Measurements from ENCODE around the gene MICU2.

MICU2 gene

GRCh38 chr13:21584973-21585592 is 18.9 kb downstream of the MICU2 start:
- no peak overlapping the region for H3K4me3 ChIP-seq (ENCODE audit: low read depth, low read length, poor library complexity, severe bottlenecking)
- H3K9ac ChIP-seq (ENCODE audit: low read length): no peak overlapping the region
- H3K27ac ChIP-seq (ENCODE audit: low read depth, low read length, poor library complexity, severe bottlenecking): no peak overlapping the region
- H2AFZ ChIP-seq (ENCODE audit: low read length): no peak overlapping the region
- no peaks in the 10 kb centered on the region for H3K27me3 ChIP-seq (ENCODE audit: insufficient read depth, low read length)
- H3K36me3 ChIP-seq (ENCODE audit: insufficient read depth, low read length): peaks cover 9% of the 10 kb centered on the region
- no peaks in the 10 kb centered on the region for H4K20me1 ChIP-seq (ENCODE audit: insufficient read depth, low read length)
- peaks cover 3% of the 10 kb centered on the region; the same call in 1 of the 2 replicates for H3K9me3 ChIP-seq (ENCODE audit: low read length)
- TF ChIP-seq EZH2 (IDR thresholded peaks at IDR 0.05; ENCODE audit: borderline replicate concordance, low read length) (no peak), CTCF (IDR thresholded peaks at IDR 0.05; ENCODE audit: low read length) (no peak)
- no peaks in the 10 kb centered on the region for H3F3A ChIP-seq (ENCODE audit: insufficient read depth, low read length)
- peaks cover 30% of the 10 kb centered on the region for H3K79me2 ChIP-seq (ENCODE audit: insufficient read depth, low read length)
- H3K4me1 ChIP-seq (ENCODE audit: insufficient read depth, low read length, severe bottlenecking): peaks cover 10% of the 10 kb centered on the region
- no peak overlapping the region for H3K4me2 ChIP-seq (ENCODE audit: low read length)
- no peaks in the 10 kb centered on the region for H3K9me2 ChIP-seq (ENCODE audit: low read depth, low read length)

DNA sequence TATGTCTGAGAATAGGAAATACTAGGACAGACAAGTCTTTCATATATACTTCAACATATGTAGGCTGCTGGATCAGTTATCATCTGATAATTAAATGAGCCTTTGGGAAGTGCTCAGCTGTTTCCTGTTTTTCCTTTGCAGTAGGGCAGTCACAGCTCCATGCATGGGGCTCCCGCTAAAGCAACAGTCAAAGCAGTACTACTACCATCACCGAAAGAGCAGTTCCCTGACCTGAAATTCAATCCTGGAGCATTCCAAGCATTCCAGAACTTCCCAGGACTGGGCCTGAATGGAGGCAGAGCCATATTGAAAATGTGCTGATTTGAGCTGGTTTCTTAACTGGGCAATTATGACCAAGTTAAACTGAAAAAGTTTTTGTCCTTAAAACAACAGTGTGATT is 20.5 kb downstream of the MICU2 start:
- TF ChIP-seq EZH2 (IDR thresholded peaks at IDR 0.05; ENCODE audit: borderline replicate concordance, low read length) (no peak), CTCF (IDR thresholded peaks at IDR 0.05; ENCODE audit: low read length) (no peak)
- peaks cover 26% of the 10 kb centered on the region for H3K79me2 ChIP-seq (ENCODE audit: insufficient read depth, low read length)
- H3K27ac ChIP-seq (ENCODE audit: low read depth, low read length, poor library complexity, severe bottlenecking): no peak overlapping the region
- H3K36me3 ChIP-seq (ENCODE audit: insufficient read depth, low read length): peaks cover 9% of the 10 kb centered on the region
- H3K9me3 ChIP-seq (ENCODE audit: low read length): peaks cover 3% of the 10 kb centered on the region; the same call in 1 of the 2 replicates
- no peaks in the 10 kb centered on the region for H3F3A ChIP-seq (ENCODE audit: insufficient read depth, low read length)
- H3K9ac ChIP-seq (ENCODE audit: low read length): no peak overlapping the region
- H3K4me3 ChIP-seq (ENCODE audit: low read depth, low read length, poor library complexity, severe bottlenecking): no peak overlapping the region
- H2AFZ ChIP-seq (ENCODE audit: low read length): no peak overlapping the region
- no peaks in the 10 kb centered on the region for H3K27me3 ChIP-seq (ENCODE audit: insufficient read depth, low read length)
- peaks cover 15% of the 10 kb centered on the region for H3K4me1 ChIP-seq (ENCODE audit: insufficient read depth, low read length, severe bottlenecking)
- no peak overlapping the region for H3K4me2 ChIP-seq (ENCODE audit: low read length)
- H4K20me1 ChIP-seq (ENCODE audit: insufficient read depth, low read length): no peaks in the 10 kb centered on the region
- no peaks in the 10 kb centered on the region for H3K9me2 ChIP-seq (ENCODE audit: low read depth, low read length)

DNA sequence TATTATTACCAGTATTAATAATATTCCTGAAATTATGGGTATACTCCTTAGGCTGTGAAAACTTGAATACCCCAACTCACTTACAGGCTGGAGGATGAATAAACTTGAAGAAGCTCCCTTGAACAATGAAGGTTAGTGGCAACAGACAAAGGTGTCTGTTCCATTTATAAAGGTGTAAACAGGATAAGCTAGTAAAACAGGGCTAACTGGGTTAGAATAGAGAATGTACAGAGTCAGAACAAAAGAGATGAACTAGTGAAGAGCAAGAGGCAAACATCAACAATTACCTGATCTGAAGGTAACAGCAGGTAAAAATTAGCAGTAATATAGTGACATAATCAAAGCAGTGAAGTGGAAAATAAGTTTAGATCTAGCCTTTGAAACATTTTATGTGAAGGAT is 23.2 kb downstream of the MICU2 start:
- Histone ChIP-seq H2AFZ (ENCODE audit: low read length) (no peak overlapping the region), H3K27ac (ENCODE audit: low read depth, low read length, poor library complexity, severe bottlenecking) (no peak overlapping the region), H3K4me3 (ENCODE audit: low read depth, low read length, poor library complexity, severe bottlenecking) (no peak overlapping the region), H3K9me3 (ENCODE audit: low read length) (peaks cover 3% of the 10 kb centered on the region; the same call in 1 of the 2 replicates), H3K27me3 (ENCODE audit: insufficient read depth, low read length) (no peaks in the 10 kb centered on the region), H3K4me1 (ENCODE audit: insufficient read depth, low read length, severe bottlenecking) (peaks cover 15% of the 10 kb centered on the region), H3K4me2 (ENCODE audit: low read length) (no peak overlapping the region), H3F3A (ENCODE audit: insufficient read depth, low read length) (no peaks in the 10 kb centered on the region), H3K79me2 (ENCODE audit: insufficient read depth, low read length) (peaks cover 11% of the 10 kb centered on the region), H4K20me1 (ENCODE audit: insufficient read depth, low read length) (no peaks in the 10 kb centered on the region), H3K36me3 (ENCODE audit: insufficient read depth, low read length) (peaks cover 9% of the 10 kb centered on the region), H3K9ac (ENCODE audit: low read length) (no peak overlapping the region), H3K9me2 (ENCODE audit: low read depth, low read length) (no peaks in the 10 kb centered on the region)
- no peak for TF ChIP-seq EZH2 (IDR thresholded peaks at IDR 0.05; ENCODE audit: borderline replicate concordance, low read length)
- TF ChIP-seq CTCF (IDR thresholded peaks at IDR 0.05; ENCODE audit: low read length): no peak
